Natural killer cell (primary cell): ENCODE results near the gene ERI3. TPM values are rescaled to one million over a fixed set of nuclear protein-coding genes. Genes with fewer than 3 reads are reported as not detected.

Experiments used
- ATAC-seq, 3 donors: fragments of 150-1000 bp in 2 of 3; fragments of 200-7000 bp in 1 of 3; cut with Tn5 transposase; 1 replicate in 1 of 3; 2 replicates in 2 of 3; pipeline ENCODE4 v1.10.0; 2021; ENCODE audit warnings: mild to moderate bottlenecking in 2 of 3, moderate library complexity in 2 of 3
- DNase-seq, 2 donors: peaks; one replicate each; pipeline versions ENCODE4 v3.0.0 to v3.0.0-alpha.2; 2013 to 2021; ENCODE audit warnings: mixed read lengths in 1 of 2
- H3K27ac ChIP-seq: one replicate; pipeline ENCODE4 v1.5.1; 2013; ENCODE audit warnings: mild to moderate bottlenecking, low read length
- H3K27me3 ChIP-seq: one replicate; pipeline ENCODE4 v1.6.1; 2013; ENCODE audit warnings: low read length; ENCODE audit not compliant: control insufficient read depth, insufficient read depth
- H3K36me3 ChIP-seq: one replicate; pipeline ENCODE4 v1.6.1; 2013; ENCODE audit warnings: low read length; ENCODE audit not compliant: control insufficient read depth, insufficient read depth
- H3K4me1 ChIP-seq: one replicate; pipeline ENCODE4 v1.6.1; 2013; ENCODE audit warnings: low read length; ENCODE audit not compliant: control insufficient read depth, insufficient read depth
- H3K4me3 ChIP-seq: one replicate; pipeline ENCODE4 v1.5.1; 2013; ENCODE audit warnings: low read length
- H3K9me3 ChIP-seq: one replicate; pipeline ENCODE4 v1.6.1; 2013; ENCODE audit warnings: low read length; ENCODE audit not compliant: control insufficient read depth, insufficient read depth
- H3K27ac Mint-ChIP-seq, 2 donors: one replicate each; pipeline ENCODE4 v1.8.0; 2022; ENCODE audit warnings: mild to moderate bottlenecking in 2 of 2, mixed read lengths in 2 of 2, moderate library complexity in 1 of 2
- H3K27me3 Mint-ChIP-seq, 2 donors: one replicate each; pipeline ENCODE4 v1.8.0; 2022; ENCODE audit warnings: low read depth in 2 of 2, mixed read lengths in 2 of 2
- H3K36me3 Mint-ChIP-seq: one replicate; pipeline ENCODE4 v1.8.0; 2022; ENCODE audit warnings: mixed read lengths
- H3K4me1 Mint-ChIP-seq, 2 donors: one replicate each; pipeline ENCODE4 v1.8.0; 2022; ENCODE audit warnings: mixed read lengths in 2 of 2
- H3K4me3 Mint-ChIP-seq: one replicate; pipeline ENCODE4 v1.8.0; 2022; ENCODE audit warnings: mild to moderate bottlenecking, moderate library complexity, mixed read lengths
- H3K9me3 Mint-ChIP-seq, 2 donors: one replicate each; pipeline ENCODE4 v1.8.0; 2022; ENCODE audit warnings: mixed read lengths in 2 of 2
- WGBS: methylation state at CpG from one replicate; pipeline ENCODE4 v1.1.7; 2013; ENCODE audit warnings: missing lambda C conversion rate; ENCODE audit not compliant: insufficient coverage; 5-methylcytosine and 5-hydroxymethylcytosine counted together
- intact Hi-C: fragments of 100-400 bp; cut with micrococcal nuclease; formaldehyde crosslinking; loops from one replicate; pipeline ENCODE4 v1.14.2; 2022
- total RNA-seq, 4 donors: library from RNA; stranded (reverse); fragments of 120-200 nt in 1 of 4; gene quantifications; one replicate each; pipeline versions ENCODE4 v1.2.3 to v1.2.4, GENCODE V29; 2013 to 2022
- TF ChIP-seq, protein P1 (sequence below): fragments of 200-600 bp; IDR thresholded peaks from one replicate; pipeline ENCODE4 v1.8.0; 2022; ENCODE audit warnings: antibody characterized with exemption

The ERI3 gene, protein sequence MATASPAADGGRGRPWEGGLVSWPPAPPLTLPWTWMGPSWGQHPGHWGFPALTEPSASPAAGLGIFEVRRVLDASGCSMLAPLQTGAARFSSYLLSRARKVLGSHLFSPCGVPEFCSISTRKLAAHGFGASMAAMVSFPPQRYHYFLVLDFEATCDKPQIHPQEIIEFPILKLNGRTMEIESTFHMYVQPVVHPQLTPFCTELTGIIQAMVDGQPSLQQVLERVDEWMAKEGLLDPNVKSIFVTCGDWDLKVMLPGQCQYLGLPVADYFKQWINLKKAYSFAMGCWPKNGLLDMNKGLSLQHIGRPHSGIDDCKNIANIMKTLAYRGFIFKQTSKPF
- 10 to 100 TPM; 28.3 to 35.3 (median 30.4) TPM for total RNA-seq
- total RNA-seq (2013), result 32.4 TPM

DNA sequence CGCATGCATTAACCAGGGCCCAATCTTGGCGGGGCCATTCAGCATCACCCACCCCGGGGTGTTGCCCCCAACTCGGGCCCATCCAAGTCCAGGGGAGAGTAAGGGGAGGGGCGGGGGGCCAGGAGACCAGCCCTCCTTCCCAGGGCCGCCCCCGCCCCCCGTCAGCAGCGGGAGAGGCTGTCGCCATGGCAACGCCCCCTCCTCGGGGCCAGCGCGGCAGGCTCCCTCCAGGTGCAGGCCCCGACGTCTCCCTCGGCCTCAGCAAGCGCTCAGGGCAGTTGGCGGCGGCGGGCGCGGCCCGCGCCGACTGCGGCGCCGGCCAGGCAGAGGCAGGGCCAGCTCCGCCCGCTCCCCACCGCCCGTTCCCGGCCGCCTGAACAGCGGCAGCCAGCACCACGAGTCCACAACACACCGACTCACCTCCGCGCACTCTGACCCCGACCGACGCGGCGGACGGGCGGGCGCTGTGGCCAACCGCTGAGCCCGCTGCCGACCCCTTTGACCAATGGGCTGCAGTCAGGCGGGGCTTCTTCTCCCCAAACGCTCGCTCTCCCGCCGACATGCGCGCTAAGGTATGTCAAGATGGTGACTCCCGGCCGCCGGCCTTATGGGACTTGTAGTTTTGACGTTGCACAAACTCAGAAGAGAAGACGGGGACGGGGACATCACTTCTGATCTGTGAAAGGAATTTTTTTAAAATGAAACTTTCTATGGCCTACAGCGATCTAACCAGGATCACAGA is at the start of gene ERI3:
Gene ERI3, minus strand, starts transcription at position 418 of the 742 bp plus-strand sequence. Its CDS starts 231 bp downstream, at position 187.
- Mint-ChIP-seq H3K27ac (peak within 1 kb of the TSS; percentile 87 to 88), H3K9me3 (no peaks in the 10 kb centered on the region), H3K4me1 (peaks cover 25 to 40% of the 10 kb centered on the region in 2 donors), H3K27me3 (no peaks in the 10 kb centered on the region), H3K36me3 (no peaks in the 10 kb centered on the region), H3K4me3 (peak within 1 kb of the TSS; percentile 96)
- Histone ChIP-seq H3K27me3 (no peaks in the 10 kb centered on the region), H3K9me3 (no peaks in the 10 kb centered on the region), H3K4me3 (peak within 1 kb of the TSS; percentile 57), H3K27ac (no peak within 1 kb of the TSS), H3K36me3 (no peaks in the 10 kb centered on the region), H3K4me1 (peaks cover 15% of the 10 kb centered on the region)
- intact Hi-C loops, result no loop called here
- TF ChIP-seq, protein P1, sequence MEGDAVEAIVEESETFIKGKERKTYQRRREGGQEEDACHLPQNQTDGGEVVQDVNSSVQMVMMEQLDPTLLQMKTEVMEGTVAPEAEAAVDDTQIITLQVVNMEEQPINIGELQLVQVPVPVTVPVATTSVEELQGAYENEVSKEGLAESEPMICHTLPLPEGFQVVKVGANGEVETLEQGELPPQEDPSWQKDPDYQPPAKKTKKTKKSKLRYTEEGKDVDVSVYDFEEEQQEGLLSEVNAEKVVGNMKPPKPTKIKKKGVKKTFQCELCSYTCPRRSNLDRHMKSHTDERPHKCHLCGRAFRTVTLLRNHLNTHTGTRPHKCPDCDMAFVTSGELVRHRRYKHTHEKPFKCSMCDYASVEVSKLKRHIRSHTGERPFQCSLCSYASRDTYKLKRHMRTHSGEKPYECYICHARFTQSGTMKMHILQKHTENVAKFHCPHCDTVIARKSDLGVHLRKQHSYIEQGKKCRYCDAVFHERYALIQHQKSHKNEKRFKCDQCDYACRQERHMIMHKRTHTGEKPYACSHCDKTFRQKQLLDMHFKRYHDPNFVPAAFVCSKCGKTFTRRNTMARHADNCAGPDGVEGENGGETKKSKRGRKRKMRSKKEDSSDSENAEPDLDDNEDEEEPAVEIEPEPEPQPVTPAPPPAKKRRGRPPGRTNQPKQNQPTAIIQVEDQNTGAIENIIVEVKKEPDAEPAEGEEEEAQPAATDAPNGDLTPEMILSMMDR, result no peak
- under 1% methylated on average over 63 of the region's 65 CpGs for WGBS
- ATAC-seq, result peak; percentile 99
- DNase-seq, result peak; percentile 95 to 98

DNA sequence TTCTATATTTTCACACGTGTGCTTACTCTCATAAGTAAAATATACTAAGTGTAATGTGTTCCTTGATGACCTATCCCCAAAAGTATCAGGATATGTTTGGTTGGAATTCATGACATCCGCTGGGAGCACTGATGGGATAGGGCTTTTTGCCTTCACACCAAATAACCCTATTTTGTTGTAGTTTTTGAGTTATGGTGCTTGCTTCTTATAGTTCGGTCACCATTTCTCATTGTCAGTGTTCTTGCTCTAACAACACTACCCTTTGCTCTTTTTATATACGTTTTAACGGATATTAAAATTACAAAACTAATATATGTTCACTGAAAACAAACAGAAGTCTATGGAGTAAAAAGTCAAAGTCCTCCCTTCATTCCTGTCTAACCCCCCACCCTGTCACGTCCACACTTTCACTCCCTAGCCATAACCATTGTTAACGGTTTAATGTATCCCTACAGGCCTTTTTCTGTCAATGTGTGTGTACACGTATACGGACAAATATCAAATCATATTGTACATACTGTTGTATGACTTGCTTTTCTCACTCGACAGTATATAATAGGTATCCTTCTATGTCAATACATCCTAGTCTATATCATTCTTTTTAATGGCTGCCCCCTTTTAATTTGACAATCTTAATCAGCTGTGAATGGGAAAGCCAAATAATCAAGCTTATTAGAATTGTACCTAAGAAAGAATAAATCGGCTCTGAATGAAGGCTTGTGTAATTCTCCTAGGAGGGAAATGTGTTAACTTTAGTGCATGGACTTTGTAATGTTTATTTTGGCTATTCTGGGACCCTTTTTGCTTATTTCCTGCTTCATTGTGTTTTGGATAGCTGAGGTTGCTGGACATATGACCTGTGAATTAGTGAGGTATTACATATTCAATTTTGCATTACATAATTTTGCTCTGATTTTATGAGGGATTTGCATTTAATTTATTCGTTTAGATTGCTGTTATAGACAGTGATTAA is 46.5 kb upstream of the ERI3 start:
- H3K4me1 Mint-ChIP-seq, result peaks cover 7 to 19% of the 10 kb centered on the region in 2 donors
- Histone ChIP-seq H3K9me3 (no peaks in the 10 kb centered on the region), H3K27me3 (peaks cover 26% of the 10 kb centered on the region), H3K36me3 (no peaks in the 10 kb centered on the region), H3K27ac (no peak overlapping the region), H3K4me3 (no peak overlapping the region), H3K4me1 (peaks cover 19% of the 10 kb centered on the region)
- H3K9me3 Mint-ChIP-seq, result no peaks in the 10 kb centered on the region
- H3K36me3 Mint-ChIP-seq, result no peaks in the 10 kb centered on the region
- WGBS, result 85% methylated on average over 9 of the region's 12 CpGs
- H3K27ac Mint-ChIP-seq, result no peak overlapping the region
- TF ChIP-seq, protein P1, result no peak
- intact Hi-C loops, result no loop called here
- ATAC-seq, result no peak
- DNase-seq, result no peak
- H3K27me3 Mint-ChIP-seq, result peaks cover 34 to 44% of the 10 kb centered on the region in 2 donors
- no peak overlapping the region for H3K4me3 Mint-ChIP-seq

DNA sequence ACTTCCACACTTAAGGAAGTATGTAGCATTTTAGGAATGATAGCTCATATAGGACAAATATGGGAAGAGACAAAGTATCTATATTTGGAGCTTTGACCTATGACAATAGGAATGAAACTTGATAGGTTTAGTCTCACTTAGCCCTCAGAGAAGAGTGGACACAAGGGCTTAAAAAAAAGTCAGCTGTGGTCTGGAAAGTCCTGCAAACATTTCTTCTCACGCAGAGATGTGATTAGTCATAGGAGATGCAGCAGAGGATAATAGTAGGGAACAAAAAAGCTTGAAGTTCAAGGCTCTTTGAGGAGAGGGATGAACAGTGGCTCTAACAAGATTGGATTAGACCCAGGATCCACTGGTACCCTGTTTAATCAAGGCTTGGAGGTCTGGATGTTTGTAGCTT is 35.2 kb upstream of the ERI3 start:
- Histone ChIP-seq H3K4me1 (no peaks in the 10 kb centered on the region), H3K27me3 (peaks cover 4% of the 10 kb centered on the region), H3K27ac (no peak overlapping the region), H3K4me3 (no peak overlapping the region), H3K36me3 (no peaks in the 10 kb centered on the region), H3K9me3 (no peaks in the 10 kb centered on the region)
- no peaks in the 10 kb centered on the region for H3K4me1 Mint-ChIP-seq
- TF ChIP-seq, protein P1, result no peak
- intact Hi-C loops, result no loop called here
- no peaks in the 10 kb centered on the region for H3K9me3 Mint-ChIP-seq
- WGBS, result 82% methylated on average over 1 of the region's 1 CpG
- no peak for DNase-seq
- H3K4me3 Mint-ChIP-seq, result no peak overlapping the region
- H3K36me3 Mint-ChIP-seq, result no peaks in the 10 kb centered on the region
- peaks cover 8 to 18% of the 10 kb centered on the region in 2 donors for H3K27me3 Mint-ChIP-seq
- no peak overlapping the region for H3K27ac Mint-ChIP-seq
- no peak for ATAC-seq
